Activated CD4-positive, alpha-beta T cell treated with anti-CD3 and anti-CD28 coated beads, Interleukin-2, amount 50 U/mL, for 4 hours (primary cell): ENCODE measurements around the gene ROPN1L.
"Not testable (repeated sequence)": the region's sequence is repeated elsewhere in the genome, so short reads cannot be mapped to it uniquely, and the experiment has no call there.

Experiments used
- DNase-seq, 2 experiments: peaks; one replicate each; pipeline ENCODE4 v3.0.0-alpha.2; 2020

Gene ROPN1L

GRCh38 chr5:10503321-10503720 lies 61.6 kb downstream of the ROPN1L start:
- DNase-seq = no peak

GRCh38 chr5:10503997-10504793 lies 62.5 kb downstream of the ROPN1L start:
- no peak for DNase-seq

DNA sequence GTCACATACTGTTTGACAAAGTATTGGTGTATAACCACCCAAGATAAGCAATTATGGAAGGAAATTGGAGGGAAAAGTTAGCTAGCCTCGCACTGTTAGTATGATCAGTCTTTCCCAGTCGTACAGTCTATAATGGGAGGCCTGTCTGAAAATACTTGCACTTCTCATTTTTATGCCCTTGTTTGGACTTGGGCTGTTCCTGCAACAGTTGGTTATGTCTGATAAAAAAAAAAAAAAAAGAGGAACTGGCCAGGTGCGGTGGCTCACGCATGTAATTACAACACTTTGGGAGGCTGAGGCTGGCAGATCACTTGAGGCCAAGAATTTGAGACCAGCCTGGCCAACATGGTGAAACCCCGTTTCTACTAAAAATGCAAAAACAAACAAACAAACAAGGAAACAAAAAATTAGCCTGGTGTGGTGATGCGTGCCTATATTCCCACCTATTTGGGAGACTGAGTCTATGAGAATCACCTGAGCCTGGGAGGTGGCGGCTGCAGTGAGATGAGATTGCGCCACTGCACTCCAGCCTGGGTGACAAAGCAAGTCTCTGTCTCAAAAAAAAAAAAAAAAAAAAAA lies 63.9 kb downstream of the ROPN1L start:
- DNase-seq = no peak

GRCh38 chr5:10506535-10506934 lies 64.9 kb downstream of the ROPN1L start:
- no peak for DNase-seq

- DNase-seq = no peak
These were observed 66.0 kb downstream of the ROPN1L start for GRCh38 chr5:10507575-10508096.

DNA sequence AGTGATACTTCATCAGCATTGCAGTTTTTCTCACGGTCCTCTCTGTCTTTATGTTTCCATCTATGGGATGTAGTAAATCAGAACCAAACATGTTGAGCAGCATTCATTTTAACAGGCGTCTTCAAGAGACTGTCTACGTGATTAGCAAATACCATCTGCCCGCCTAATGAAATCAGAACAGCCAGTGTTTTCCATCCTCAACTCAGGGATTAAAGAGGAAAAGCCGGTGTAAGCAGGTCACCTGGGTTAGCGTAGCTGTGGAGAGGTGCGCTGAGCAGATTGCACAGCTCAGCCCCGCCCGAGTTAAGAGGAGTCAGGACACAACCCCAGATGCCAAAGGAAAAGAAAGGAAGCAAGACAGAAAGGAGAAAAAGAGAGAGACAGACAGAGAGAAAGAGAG lies 67.9 kb downstream of the ROPN1L start:
- DNase-seq = no peak

DNA sequence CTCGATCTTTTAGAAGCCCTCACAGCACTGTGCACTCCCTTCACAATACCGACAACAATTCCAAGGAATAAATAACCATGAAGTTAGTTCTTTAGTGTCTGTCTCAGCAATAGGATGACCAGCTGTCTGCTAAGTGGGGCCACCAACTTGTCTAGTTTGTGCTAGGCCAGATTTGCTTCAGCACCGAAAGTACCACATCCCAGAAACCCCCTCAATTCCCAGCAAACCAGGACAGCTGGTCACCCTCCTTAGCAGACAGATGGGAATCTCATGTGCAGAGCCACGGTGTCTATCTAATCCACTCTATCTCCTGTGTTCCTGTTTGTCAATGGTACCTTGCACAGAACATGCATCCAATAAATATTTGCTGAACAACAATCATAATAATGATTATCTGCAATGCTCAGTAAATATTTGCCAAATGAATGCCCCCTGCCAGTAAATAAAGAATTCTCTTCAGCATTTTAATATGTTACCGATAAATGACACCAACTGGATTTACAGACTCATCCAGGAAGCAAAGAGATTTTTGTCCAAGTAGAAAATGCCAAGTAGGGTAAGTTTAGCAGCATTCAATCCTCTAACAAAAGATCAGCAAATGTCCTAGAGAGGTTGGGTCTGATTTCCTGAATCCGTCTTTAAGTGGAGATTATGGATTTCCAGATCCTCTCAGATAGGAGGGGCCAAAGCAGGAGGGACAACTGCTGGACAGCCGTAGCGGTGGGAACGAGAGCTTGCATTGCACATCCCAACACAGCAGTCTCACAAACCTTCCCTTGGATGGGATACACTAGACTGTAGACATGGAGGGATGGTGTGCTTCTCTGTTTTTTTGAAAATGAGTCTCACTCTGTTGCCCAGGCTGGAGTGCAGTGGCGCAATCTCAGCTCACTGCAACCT lies 70.3 kb downstream of the ROPN1L start:
- DNase-seq = no peak

DNA sequence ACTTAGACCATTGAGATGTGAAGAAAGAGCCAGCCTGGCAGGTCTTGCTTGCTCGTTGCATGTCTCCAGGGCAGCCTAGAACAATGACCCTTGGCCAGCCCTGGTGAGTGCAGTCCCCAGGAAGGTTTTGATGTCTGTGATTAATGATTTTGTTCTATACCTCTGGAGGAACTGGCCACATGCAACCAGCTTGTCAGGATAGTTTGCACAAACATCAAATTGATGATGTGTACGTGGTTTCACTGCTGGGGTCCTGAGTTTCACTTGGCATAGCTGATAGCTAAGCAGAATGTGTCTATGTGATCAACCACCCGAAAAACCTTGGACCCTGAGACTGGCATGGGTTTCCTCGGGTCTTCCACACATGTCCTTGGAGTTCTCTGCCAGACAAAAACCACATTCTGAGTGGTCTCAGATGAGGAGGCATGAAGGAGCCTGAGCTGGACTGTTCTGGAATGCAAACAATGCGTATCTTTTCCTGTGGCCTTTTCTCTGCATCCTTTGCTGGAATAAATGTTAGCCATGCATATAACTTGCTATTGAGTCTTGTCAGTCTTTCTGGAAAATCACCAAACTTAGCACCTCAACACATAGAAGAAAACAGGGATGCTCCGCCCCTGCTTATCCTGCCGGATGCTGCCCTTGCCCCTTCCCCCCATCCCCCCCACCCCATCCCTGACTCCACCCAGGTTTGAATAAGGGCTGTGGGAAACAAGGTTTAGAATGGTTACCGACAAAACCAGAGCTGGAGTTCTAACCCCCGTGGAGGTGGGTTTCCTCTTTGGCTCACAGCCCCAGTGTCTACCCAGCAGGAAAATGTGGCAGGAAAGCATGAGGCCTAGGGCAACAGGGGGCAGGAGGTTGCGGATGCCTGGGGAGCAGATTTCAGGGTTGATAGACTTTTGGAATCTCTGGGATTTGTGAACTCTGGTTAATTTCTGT lies 72.1 kb downstream of the ROPN1L start:
- no peak for DNase-seq

DNA sequence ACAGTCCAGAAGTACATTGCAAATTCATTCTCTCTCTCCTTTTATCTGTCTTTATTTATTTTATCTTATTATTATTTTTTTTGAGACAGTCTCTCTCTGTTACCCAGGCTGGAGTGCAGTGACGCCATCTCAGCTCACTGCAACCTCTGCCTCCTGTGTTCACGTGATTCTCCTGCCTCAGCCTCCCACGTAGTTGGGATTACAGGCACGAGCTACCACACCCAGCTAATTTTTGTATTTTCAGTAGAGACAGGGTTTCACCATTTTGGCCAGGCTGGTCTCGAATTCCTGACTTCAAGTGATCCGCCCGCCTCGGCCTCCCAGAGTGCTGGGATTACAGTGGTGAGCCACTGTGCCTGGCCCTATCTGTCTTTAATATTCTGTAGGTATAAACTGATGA lies 72.9 kb downstream of the ROPN1L start:
- not testable (repeated sequence) for DNase-seq
